ENCODE results near the gene RAB3GAP2.
"Not testable (repeated sequence)": the region's sequence is repeated elsewhere in the genome, so short reads cannot be mapped to it uniquely, and the experiment has no call there.

The RAB3GAP2 gene

GRCh38 chr1:220221269-220221668 lies 51.0 kb downstream of the RAB3GAP2 start:
- H3K4me3 ChIP-seq (ENCODE audit: low read depth, low read length): no peak overlapping the region
- no peak for TF ChIP-seq CTCF (IDR thresholded peaks at IDR 0.05; ENCODE audit: low read depth, low read length)
- in situ Hi-C loops (cut with HindIII; ENCODE audit: low sequenced_read_pairs): no loop called here
- no peak for DNase-seq (ENCODE audit: low read depth, low spot score)

GRCh38 chr1:220220699-220221040 lies 51.6 kb downstream of the RAB3GAP2 start:
- DNase-seq (ENCODE audit: low read depth, low spot score); in situ Hi-C loops (cut with HindIII; ENCODE audit: low sequenced_read_pairs); H3K4me3 ChIP-seq (ENCODE audit: low read depth, low read length): not testable (repeated sequence)

- in situ Hi-C loops (cut with HindIII; ENCODE audit: low sequenced_read_pairs): no loop called here
Measured at GRCh38 chr1:220219865-220220698, 52.2 kb downstream of the RAB3GAP2 start.

GRCh38 chr1:220219136-220219442 lies 53.2 kb downstream of the RAB3GAP2 start:
- in situ Hi-C loops (cut with HindIII; ENCODE audit: low sequenced_read_pairs): no loop called here
- DNase-seq (ENCODE audit: low read depth, low spot score): no peak
- H3K4me3 ChIP-seq (ENCODE audit: low read depth, low read length): no peak overlapping the region
- TF ChIP-seq CTCF (IDR thresholded peaks at IDR 0.05; ENCODE audit: low read depth, low read length): no peak

More at GRCh38 chr1:220219865-220220698, 52.2 kb downstream of the RAB3GAP2 start:
- H3K4me3 ChIP-seq (ENCODE audit: low read depth, low read length): no peak overlapping the region
- TF ChIP-seq CTCF (IDR thresholded peaks at IDR 0.05; ENCODE audit: low read depth, low read length): no peak
- no peak for DNase-seq (ENCODE audit: low read depth, low spot score)

- DNase-seq (ENCODE audit: low read depth, low spot score): peak; percentile 74
- TF ChIP-seq CTCF (IDR thresholded peaks at IDR 0.05; ENCODE audit: low read depth, low read length): peak; percentile 68
- in situ Hi-C loops (cut with HindIII; ENCODE audit: low sequenced_read_pairs); H3K4me3 ChIP-seq (ENCODE audit: low read depth, low read length): not testable (repeated sequence)
Measured at GRCh38 chr1:220218397-220219135, 53.7 kb downstream of the RAB3GAP2 start.

GRCh38 chr1:220217383-220217988 lies 54.8 kb downstream of the RAB3GAP2 start:
- no peak for DNase-seq (ENCODE audit: low read depth, low spot score)
- in situ Hi-C loops (cut with HindIII; ENCODE audit: low sequenced_read_pairs): no loop called here
- TF ChIP-seq CTCF (IDR thresholded peaks at IDR 0.05; ENCODE audit: low read depth, low read length): peak; percentile 46
- H3K4me3 ChIP-seq (ENCODE audit: low read depth, low read length): no peak overlapping the region

All from astrocyte of the spinal cord (primary cell).